ENCODE measurements around the gene LONP2. TPM values are rescaled to one million over a fixed set of nuclear protein-coding genes. Genes with fewer than 3 reads are reported as not detected.
A peak's percentile ranks its signal among the peaks of the same experiment; 100 is the strongest.
"Not testable (repeated sequence)": the region's sequence is repeated elsewhere in the genome, so short reads cannot be mapped to it uniquely, and the experiment has no call there.

LONP2 gene
- total RNA-seq, 8 experiments from 2014 or later: 25.3 to 70.5 (median 42.5) TPM

GRCh38 chr16:48330841-48331192 lies 86.7 kb downstream of the LONP2 start:
- Histone ChIP-seq H3K4me1 (replicated peaks in 1 of 2) (no peaks in the 10 kb centered on the region), H3K27ac (no peak overlapping the region), H3K4me3 (no peak overlapping the region)
- 5 to 100% (median 82%) methylated on average over 1 to 3 of the region's 3 CpGs for WGBS, 10 experiments
- peak in 2 of 8 experiments; percentile 47 to 52 for ATAC-seq (replicated peaks in 6 of 8)
- in situ Hi-C loops (cut with MboI; ENCODE audit: low pct_unique_long_range_greater_than_20kb in 2 of 9, low sequenced_read_pairs in 9 of 9, unreplicated experiment in 9 of 9): loop anchor here in 1 of 9 experiments (25.0 kb wide), 1 partner anchor 281 kb away; the partner anchor contains the start of gene N4BP1

GRCh38 chr16:48332978-48333377 lies 88.9 kb downstream of the LONP2 start:
- Histone ChIP-seq H3K4me3 (no peak overlapping the region), H3K27ac (no peak overlapping the region)
- in situ Hi-C loops (cut with MboI; ENCODE audit: low pct_unique_long_range_greater_than_20kb in 2 of 9, low sequenced_read_pairs in 9 of 9, unreplicated experiment in 9 of 9): loop anchor here in 1 of 9 experiments (25.0 kb wide), 1 partner anchor 279 kb away; the partner anchor contains the start of gene N4BP1

GRCh38 chr16:48334325-48334724 lies 90.2 kb downstream of the LONP2 start:
- in situ Hi-C loops (cut with MboI; ENCODE audit: low pct_unique_long_range_greater_than_20kb in 2 of 9, low sequenced_read_pairs in 9 of 9, unreplicated experiment in 9 of 9): loop anchor here in 1 of 9 experiments (25.0 kb wide), 1 partner anchor 278 kb away; the partner anchor contains the start of gene N4BP1
- Histone ChIP-seq H3K27ac (no peak overlapping the region), H3K4me1 (replicated peaks in 1 of 2) (no peaks in the 10 kb centered on the region), H3K4me3 (no peak overlapping the region)
- no peak for ATAC-seq (replicated peaks in 6 of 8)
- 60 to 100% (median 80%) methylated on average over 1 to 7 of the region's 9 CpGs; no CpG with 5 or more reads in 1 of the 10 experiments for WGBS, 10 experiments

More at GRCh38 chr16:48332978-48333377, 88.9 kb downstream of the LONP2 start:
- WGBS, 10 experiments: 85 to 100% (median 97%) methylated on average over 2 to 5 of the region's 5 CpGs
- ATAC-seq (replicated peaks in 6 of 8): no peak
- H3K4me1 ChIP-seq (replicated peaks in 1 of 2): no peaks in the 10 kb centered on the region

- no peak overlapping the region for H3K27ac ChIP-seq
- H3K4me1 ChIP-seq (replicated peaks in 1 of 2): no peaks in the 10 kb centered on the region
- ATAC-seq (replicated peaks in 6 of 8): no peak
- in situ Hi-C loops (cut with MboI; ENCODE audit: low pct_unique_long_range_greater_than_20kb in 2 of 9, low sequenced_read_pairs in 9 of 9, unreplicated experiment in 9 of 9): loop anchor here in 1 of 9 experiments (25.0 kb wide), 1 partner anchor 276 kb away; the partner anchor contains the start of gene N4BP1
- WGBS, 10 experiments: 75 to 100% (median 92%) methylated on average over 1 to 3 of the region's 3 CpGs; no CpG with 5 or more reads in 1 of the 10 experiments
- no peak overlapping the region for H3K4me3 ChIP-seq
Observed at GRCh38 chr16:48335961-48336360, 91.9 kb downstream of the LONP2 start.

GRCh38 chr16:48340054-48340453 lies 96.0 kb downstream of the LONP2 start:
- H3K4me1 ChIP-seq (replicated peaks in 1 of 2): no peaks in the 10 kb centered on the region
- H3K4me3 ChIP-seq: no peak overlapping the region
- ATAC-seq (replicated peaks in 6 of 8): no peak
- WGBS, 10 experiments: 80 to 100% (median 87%) methylated on average over 1 of the region's 1 CpG; no CpG with 5 or more reads in 2 of the 10 experiments
- in situ Hi-C loops (cut with MboI; ENCODE audit: low pct_unique_long_range_greater_than_20kb in 2 of 9, low sequenced_read_pairs in 9 of 9, unreplicated experiment in 9 of 9): loop anchor here in 1 of 9 experiments (25.0 kb wide), 1 partner anchor 272 kb away; the partner anchor contains the start of gene N4BP1
- no peak overlapping the region for H3K27ac ChIP-seq

- ATAC-seq (replicated peaks in 6 of 8): no peak
- no peaks in the 10 kb centered on the region for H3K4me1 ChIP-seq (replicated peaks in 1 of 2)
- H3K4me3 ChIP-seq: no peak overlapping the region
- WGBS, 10 experiments: 80 to 100% (median 100%) methylated on average over 1 to 2 of the region's 2 CpGs; no CpG with 5 or more reads in 6 of the 10 experiments
- no peak overlapping the region for H3K27ac ChIP-seq
- in situ Hi-C loops (cut with MboI; ENCODE audit: low pct_unique_long_range_greater_than_20kb in 2 of 9, low sequenced_read_pairs in 9 of 9, unreplicated experiment in 9 of 9): loop anchor here in 1 of 9 experiments (25.0 kb wide), 1 partner anchor 270 kb away; the partner anchor contains the start of gene N4BP1
Observed at GRCh38 chr16:48342591-48342990, 98.5 kb downstream of the LONP2 start.

- Histone ChIP-seq H3K4me1 (replicated peaks in 1 of 2) (peaks cover 0 to 7% of the 10 kb centered on the region in 2 donors), H3K4me3 (no peak overlapping the region), H3K27ac (no peak overlapping the region)
- WGBS, 10 experiments: 80 to 100% (median 88%) methylated on average over 1 to 13 of the region's 20 CpGs; no CpG with 5 or more reads in 1 of the 10 experiments
- ATAC-seq (replicated peaks in 6 of 8): peak in 3 of 8 experiments; percentile 7 to 18 (median 7)
- in situ Hi-C loops (cut with MboI; ENCODE audit: low pct_unique_long_range_greater_than_20kb in 2 of 9, low sequenced_read_pairs in 9 of 9, unreplicated experiment in 9 of 9): loop anchor here in 1 of 9 experiments (25.0 kb wide), 1 partner anchor 265 kb away; the partner anchor contains the start of gene N4BP1
Observed at GRCh38 chr16:48347191-48347865, 103.2 kb downstream of the LONP2 start.

- peak in 4 of 8 experiments; percentile 43 to 57 (median 45) for ATAC-seq (replicated peaks in 6 of 8)
- in situ Hi-C loops (cut with MboI; ENCODE audit: low pct_unique_long_range_greater_than_20kb in 2 of 9, low sequenced_read_pairs in 9 of 9, unreplicated experiment in 9 of 9): loop anchor here in 1 of 9 experiments (25.0 kb wide), 1 partner anchor 264 kb away; the partner anchor contains the start of gene N4BP1
- H3K4me1 ChIP-seq (replicated peaks in 1 of 2): peaks cover 0 to 7% of the 10 kb centered on the region in 2 donors
- 12 to 100% (median 40%) methylated on average over 3 to 4 of the region's 4 CpGs; no CpG with 5 or more reads in 1 of the 10 experiments for WGBS, 10 experiments
- H3K27ac ChIP-seq: no peak overlapping the region
- no peak overlapping the region for H3K4me3 ChIP-seq
Observed at GRCh38 chr16:48347980-48348379, 103.9 kb downstream of the LONP2 start.

GRCh38 chr16:48350736-48351135 lies 106.6 kb downstream of the LONP2 start:
- in situ Hi-C loops (cut with MboI; ENCODE audit: low pct_unique_long_range_greater_than_20kb in 2 of 9, low sequenced_read_pairs in 9 of 9, unreplicated experiment in 9 of 9): loop anchor here in 2 of 9 experiments (10.0 to 25.0 kb wide), 3 partner anchors 187 to 274 kb away; partner anchors contain the start of gene N4BP1 (in 1 of the 2)

GRCh38 chr16:48352648-48353390 lies 108.7 kb downstream of the LONP2 start:
- 63 to 100% (median 80%) methylated on average over 1 to 5 of the region's 7 CpGs; no CpG with 5 or more reads in 3 of the 10 experiments for WGBS, 10 experiments
- Histone ChIP-seq H3K27ac (no peak overlapping the region), H3K4me3 (no peak overlapping the region), H3K4me1 (replicated peaks in 1 of 2) (peaks cover 0 to 7% of the 10 kb centered on the region in 2 donors)
- in situ Hi-C loops (cut with MboI; ENCODE audit: low pct_unique_long_range_greater_than_20kb in 2 of 9, low sequenced_read_pairs in 9 of 9, unreplicated experiment in 9 of 9): loop anchor here in 2 of 9 experiments (10.0 to 25.0 kb wide), 3 partner anchors 184 to 272 kb away; partner anchors contain the start of gene N4BP1 (in 1 of the 2)
- no peak for ATAC-seq (replicated peaks in 6 of 8)

More at GRCh38 chr16:48350736-48351135, 106.6 kb downstream of the LONP2 start:
- H3K27ac ChIP-seq: no peak overlapping the region
- peaks cover 0 to 7% of the 10 kb centered on the region in 2 donors for H3K4me1 ChIP-seq (replicated peaks in 1 of 2)
- ATAC-seq (replicated peaks in 6 of 8): peak in 2 of 8 experiments; percentile 15
- WGBS, 10 experiments: 62 to 93% (median 93%) methylated on average over 2 to 3 of the region's 3 CpGs; no CpG with 5 or more reads in 7 of the 10 experiments
- H3K4me3 ChIP-seq: no peak overlapping the region

GRCh38 chr16:48353565-48354163 lies 109.6 kb downstream of the LONP2 start:
- no peak overlapping the region for H3K27ac ChIP-seq
- in situ Hi-C loops (cut with MboI; ENCODE audit: low pct_unique_long_range_greater_than_20kb in 2 of 9, low sequenced_read_pairs in 9 of 9, unreplicated experiment in 9 of 9): loop anchor here in 2 of 9 experiments (10.0 to 25.0 kb wide), 3 partner anchors 184 to 271 kb away; partner anchors contain the start of gene N4BP1 (in 1 of the 2)

GRCh38 chr16:48354385-48354784 lies 110.3 kb downstream of the LONP2 start:
- WGBS, 10 experiments: 90 to 100% (median 98%) methylated on average over 1 to 3 of the region's 5 CpGs; no CpG with 5 or more reads in 4 of the 10 experiments
- not testable (repeated sequence) for H3K4me3 ChIP-seq; H3K27ac ChIP-seq; ATAC-seq (replicated peaks in 6 of 8); H3K4me1 ChIP-seq (replicated peaks in 1 of 2)
- in situ Hi-C loops (cut with MboI; ENCODE audit: low pct_unique_long_range_greater_than_20kb in 2 of 9, low sequenced_read_pairs in 9 of 9, unreplicated experiment in 9 of 9): loop anchor here in 2 of 9 experiments (10.0 to 25.0 kb wide), 3 partner anchors 183 to 270 kb away; partner anchors contain the start of gene N4BP1 (in 1 of the 2)

More at GRCh38 chr16:48353565-48354163, 109.6 kb downstream of the LONP2 start:
- H3K4me3 ChIP-seq: no peak overlapping the region
- H3K4me1 ChIP-seq (replicated peaks in 1 of 2): no peaks in the 10 kb centered on the region
- ATAC-seq (replicated peaks in 6 of 8): peak; percentile 65 to 95 (median 84)
- 0 to 53% (median 40%) methylated on average over 1 to 6 of the region's 7 CpGs; no CpG with 5 or more reads in 2 of the 10 experiments for WGBS, 10 experiments

Measured in motor neuron (in vitro differentiated cells).